Keratinocyte (primary cell): ENCODE measurements around the gene PPP1R3A. TPM values are rescaled to one million over a fixed set of nuclear protein-coding genes. Genes with fewer than 3 reads are reported as not detected.

Source experiments
- DNase-seq: peaks from one replicate; pipeline ENCODE4 v3.0.0-alpha.2; 2011; ENCODE audit warnings: low read depth, missing footprints, low spot score
- FAIRE-seq: peaks from 2 replicates; lab custom pipeline; 2011; peaks lifted over from hg19 to GRCh38; lab: Jason Lieb, UNC
- H2AFZ ChIP-seq: 2 replicates; pipeline ENCODE4 v1.6.0; 2012; ENCODE audit warnings: low read length, control low read depth, inconsistent platforms; ENCODE audit not compliant: control insufficient read depth
- H3K27ac ChIP-seq: 2 replicates; pipeline ENCODE4 v1.5.1; 2011; ENCODE audit warnings: low read length; ENCODE audit not compliant: control insufficient read depth, insufficient read depth
- H3K27me3 ChIP-seq: 3 replicates; pipeline ENCODE4 v1.6.0; 2011; ENCODE audit warnings: low read length; ENCODE audit not compliant: control insufficient read depth, insufficient read depth; ENCODE audit errors: extremely low read depth
- H3K36me3 ChIP-seq, 2 experiments: 2 replicates in 1 of 2; 3 replicates in 1 of 2; pipeline ENCODE4 v1.5.1; 2011; ENCODE audit warnings: low read length in 2 of 2, mild to moderate bottlenecking in 1 of 2; ENCODE audit not compliant: control insufficient read depth in 2 of 2, insufficient read depth in 2 of 2; ENCODE audit errors: extremely low read depth in 1 of 2
- H3K4me1 ChIP-seq: 3 replicates; pipeline ENCODE4 v1.5.1; 2011; ENCODE audit warnings: low read length; ENCODE audit not compliant: control insufficient read depth, insufficient read depth; ENCODE audit errors: extremely low read depth
- H3K4me2 ChIP-seq: 3 replicates; pipeline ENCODE4 v1.6.0; 2011; ENCODE audit warnings: low read depth, low read length; ENCODE audit not compliant: control insufficient read depth, insufficient read depth; ENCODE audit errors: extremely low read depth
- H3K4me3 ChIP-seq, 3 experiments: fragments of 200-600 bp in 1 of 3; sonication (generic) in 1 of 3; 2 replicates in 2 of 3; 3 replicates in 1 of 3; pipeline ENCODE4 v1.5.1; 2011 to 2016; ENCODE audit warnings: low read length in 3 of 3, mild to moderate bottlenecking in 3 of 3, control low read depth in 2 of 3, inconsistent platforms in 1 of 3, low read depth in 1 of 3, mixed read lengths in 1 of 3, mixed run types in 1 of 3, moderate library complexity in 1 of 3; ENCODE audit not compliant: control insufficient read depth in 2 of 3, insufficient read depth in 2 of 3; ENCODE audit errors: extremely low read depth in 1 of 3
- H3K79me2 ChIP-seq: 2 replicates; pipeline ENCODE4 v1.6.0; 2012; ENCODE audit warnings: low read length; ENCODE audit not compliant: control insufficient read depth, insufficient read depth
- H3K9ac ChIP-seq: 3 replicates; pipeline ENCODE4 v1.6.0; 2011; ENCODE audit warnings: low read length; ENCODE audit not compliant: control insufficient read depth, insufficient read depth; ENCODE audit errors: extremely low read depth
- H3K9me1 ChIP-seq: 3 replicates; pipeline ENCODE4 v1.6.0; 2011; ENCODE audit warnings: low read length; ENCODE audit not compliant: control insufficient read depth, insufficient read depth; ENCODE audit errors: extremely low read depth
- H3K9me3 ChIP-seq: 2 replicates; pipeline ENCODE4 v1.5.1; 2012; ENCODE audit warnings: low read depth, low read length; ENCODE audit not compliant: control insufficient read depth
- H4K20me1 ChIP-seq: 3 replicates; pipeline ENCODE4 v1.6.0; 2011; ENCODE audit warnings: low read length; ENCODE audit not compliant: control insufficient read depth, insufficient read depth; ENCODE audit errors: extremely low read depth
- CTCF ChIP-seq, 3 experiments: IDR thresholded peaks in 1 of 3; conservative IDR thresholded peaks in 1 of 3; optimal IDR thresholded peaks in 1 of 3; 2 replicates in 2 of 3; 3 replicates in 1 of 3; pipeline versions ENCODE3 to v1.5.1; 2011; ENCODE audit warnings: low read length in 3 of 3, mild to moderate bottlenecking in 3 of 3, moderate library complexity in 2 of 3, control low read depth in 1 of 3, inconsistent platforms in 1 of 3; ENCODE audit not compliant: insufficient read depth in 2 of 3; ENCODE audit errors: extremely low read depth in 1 of 3
- EZH2 ChIP-seq: IDR thresholded peaks from one replicate; pipeline ENCODE4 v1.6.1; 2012; ENCODE audit warnings: inconsistent platforms, mild to moderate bottlenecking, low read length, moderate library complexity
- dilution Hi-C: fragments of 300-500 bp; cut with MboI; formaldehyde crosslinking; loops from one replicate; pipeline ENCODE4 v1.7.0; 2020; ENCODE audit warnings: low sequenced_read_pairs; ENCODE audit not compliant: extremely low pct_ligation_motif_present
- polyA plus RNA-seq, 5 experiments: library from polyadenylated mRNA; depleted of rRNA in 3 of 5; stranded (reverse) in 3 of 5; stranded (forward) in 1 of 5; unstranded in 1 of 5; fragments of >200 nt; gene quantifications; 1 replicate in 1 of 5; 2 replicates in 3 of 5; 3 replicates in 1 of 5; pipeline versions ENCODE4 v1.2.1 to v1.2.3, GENCODE V29; 2011 to 2012; ENCODE audit warnings: missing spikeins in 2 of 5, low read depth in 1 of 5, low replicate concordance in 1 of 5

The PPP1R3A gene
- polyA plus RNA-seq, 1 donor (not counting 4 experiments of a cell fraction or from before 2014, with no cell fraction given) = not detected

DNA sequence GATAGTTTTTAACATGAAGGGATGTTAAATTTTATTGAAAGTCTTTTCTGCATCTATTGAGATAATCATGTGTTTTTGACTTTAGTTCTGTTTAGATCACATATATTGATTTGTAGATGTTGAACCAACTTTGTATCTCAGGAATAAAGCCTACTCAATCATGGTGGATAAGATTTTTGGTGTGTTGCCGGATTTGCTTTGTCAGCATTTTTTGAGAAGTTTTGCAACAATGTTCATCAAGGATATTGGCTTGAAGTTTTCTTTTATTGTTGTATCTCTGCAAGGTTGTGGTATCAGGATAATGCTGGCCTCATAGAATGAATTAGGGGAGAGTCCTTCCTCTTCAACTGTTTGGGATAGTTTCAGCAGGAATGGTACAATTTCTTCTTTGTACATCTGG, 9.3 kb upstream of the PPP1R3A start:
- TF ChIP-seq CTCF (optimal IDR thresholded peaks at IDR 0.05 in 1 of 3, IDR thresholded peaks at IDR 0.05 in 1 of 3, conservative IDR thresholded peaks at IDR 0.05 in 1 of 3; ENCODE audit: extremely low read depth in 1 of 3, insufficient read depth in 2 of 3, low read length in 3 of 3) (no peak), EZH2 (no peak)
- DNase-seq (no peak), FAIRE-seq (no peak)
- no peak overlapping the region for H3K4me2 ChIP-seq
- no peaks in the 10 kb centered on the region for H3K27me3 ChIP-seq
- no peaks in the 10 kb centered on the region for H3K36me3 ChIP-seq
- no peaks in the 10 kb centered on the region for H3K9me3 ChIP-seq
- dilution Hi-C loops = no loop called here
- H3K4me1 ChIP-seq = no peaks in the 10 kb centered on the region
- no peaks in the 10 kb centered on the region for H3K9me1 ChIP-seq
- no peak overlapping the region for H2AFZ ChIP-seq
- H3K4me3 ChIP-seq = no peak overlapping the region
- H4K20me1 ChIP-seq = no peaks in the 10 kb centered on the region
- no peak overlapping the region for H3K27ac ChIP-seq
- H3K79me2 ChIP-seq = no peaks in the 10 kb centered on the region
- no peak overlapping the region for H3K9ac ChIP-seq

DNA sequence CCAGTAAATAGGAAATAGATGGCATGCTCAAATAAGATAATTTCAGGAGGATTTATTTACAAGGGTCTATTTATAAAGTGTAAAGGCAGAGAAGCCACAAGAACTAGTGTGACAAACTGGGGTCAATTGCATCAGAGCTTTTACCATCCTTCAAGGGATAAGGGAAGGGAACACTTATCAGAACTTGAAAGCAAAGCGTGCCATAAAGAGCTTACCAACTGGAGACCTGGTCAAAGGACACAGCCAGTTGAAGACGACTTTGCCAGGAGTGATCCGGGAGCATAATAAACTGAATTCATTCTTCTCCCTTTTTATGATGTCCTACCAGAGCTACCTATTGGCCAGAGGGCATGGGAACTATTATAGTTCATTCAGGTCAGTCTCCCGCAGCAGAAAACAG, 3.2 kb upstream of the PPP1R3A start:
- H3K4me2 ChIP-seq = no peak overlapping the region
- FAIRE-seq (no peak), DNase-seq (no peak)
- no peaks in the 10 kb centered on the region for H3K9me3 ChIP-seq
- H3K4me1 ChIP-seq = no peaks in the 10 kb centered on the region
- no peaks in the 10 kb centered on the region for H3K9me1 ChIP-seq
- no peak overlapping the region for H2AFZ ChIP-seq
- dilution Hi-C loops = no loop called here
- no peaks in the 10 kb centered on the region for H3K79me2 ChIP-seq
- H3K4me3 ChIP-seq = no peak overlapping the region
- no peak overlapping the region for H3K9ac ChIP-seq
- H3K36me3 ChIP-seq = no peaks in the 10 kb centered on the region
- no peaks in the 10 kb centered on the region for H4K20me1 ChIP-seq
- H3K27ac ChIP-seq = no peak overlapping the region
- TF ChIP-seq CTCF (optimal IDR thresholded peaks at IDR 0.05 in 1 of 3, IDR thresholded peaks at IDR 0.05 in 1 of 3, conservative IDR thresholded peaks at IDR 0.05 in 1 of 3; ENCODE audit: extremely low read depth in 1 of 3, insufficient read depth in 2 of 3, low read length in 3 of 3) (no peak), EZH2 (no peak)
- no peaks in the 10 kb centered on the region for H3K27me3 ChIP-seq
